Coronary artery (tissue), 2 donors: ENCODE data around the gene MACROD2.

Experiments used
- DNase-seq: peaks from one replicate; pipeline ENCODE4 v3.0.0-alpha.2; 2017; ENCODE audit warnings: low spot score
- H3K27ac ChIP-seq, 2 donors: fragments of 200-600 bp; sonication (generic); one replicate each; pipeline ENCODE4 v1.5.1; 2016 to 2019
- H3K4me3 ChIP-seq: fragments of 200-600 bp; sonication (generic); 2 replicates; pipeline ENCODE4 v1.5.1; 2016; ENCODE audit warnings: mild to moderate bottlenecking, moderate library complexity
- CTCF ChIP-seq: fragments of 200-600 bp; sonication (generic); IDR thresholded peaks from one replicate; pipeline ENCODE4 v1.5.1; 2019; ENCODE audit warnings: antibody characterized with exemption

MACROD2 gene

GRCh38 chr20:15419856-15420255 lies 1424.5 kb downstream of the MACROD2 start:
- no peak overlapping the region for H3K4me3 ChIP-seq
- TF ChIP-seq CTCF, result no peak
- no peak for DNase-seq
- no peak overlapping the region for H3K27ac ChIP-seq

GRCh38 chr20:15422966-15423365 lies 1427.7 kb downstream of the MACROD2 start:
- no peak for DNase-seq
- Histone ChIP-seq H3K4me3 (no peak overlapping the region), H3K27ac (no peak overlapping the region)
- no peak for TF ChIP-seq CTCF

- Histone ChIP-seq H3K4me3 (no peak overlapping the region), H3K27ac (no peak overlapping the region)
- no peak for TF ChIP-seq CTCF
- no peak for DNase-seq
These were observed 1444.2 kb downstream of the MACROD2 start for GRCh38 chr20:15439551-15439950.

- Histone ChIP-seq H3K27ac (no peak overlapping the region), H3K4me3 (no peak overlapping the region)
- TF ChIP-seq CTCF, result no peak
- DNase-seq, result no peak
These were observed 1444.9 kb downstream of the MACROD2 start for GRCh38 chr20:15440049-15440820.

- H3K27ac ChIP-seq, result no peak overlapping the region
- no peak for TF ChIP-seq CTCF
- no peak overlapping the region for H3K4me3 ChIP-seq
- no peak for DNase-seq
These were observed 1449.9 kb downstream of the MACROD2 start for GRCh38 chr20:15445056-15445840.

GRCh38 chr20:15446373-15446772 lies 1451.1 kb downstream of the MACROD2 start:
- no peak for TF ChIP-seq CTCF
- Histone ChIP-seq H3K27ac (no peak overlapping the region), H3K4me3 (no peak overlapping the region)
- DNase-seq, result no peak
